GM18951 (cell line): ENCODE data around the gene RBFOX2.

Source experiments
- POLR2A ChIP-seq: IDR thresholded peaks from 4 replicates; pipeline ENCODE4 v1.6.1; 2011; ENCODE audit warnings: mild to moderate bottlenecking; ENCODE audit not compliant: insufficient read length, insufficient read depth; ENCODE audit errors: extremely low read depth
- in situ Hi-C: fragments of 300-500 bp; cut with MboI; formaldehyde crosslinking; loops from one replicate; pipeline ENCODE4 v1.12.0; 2022; ENCODE audit warnings: low sequenced_read_pairs, mixed read lengths, inconsistent platforms; ENCODE audit not compliant: unreplicated experiment

The RBFOX2 gene

DNA sequence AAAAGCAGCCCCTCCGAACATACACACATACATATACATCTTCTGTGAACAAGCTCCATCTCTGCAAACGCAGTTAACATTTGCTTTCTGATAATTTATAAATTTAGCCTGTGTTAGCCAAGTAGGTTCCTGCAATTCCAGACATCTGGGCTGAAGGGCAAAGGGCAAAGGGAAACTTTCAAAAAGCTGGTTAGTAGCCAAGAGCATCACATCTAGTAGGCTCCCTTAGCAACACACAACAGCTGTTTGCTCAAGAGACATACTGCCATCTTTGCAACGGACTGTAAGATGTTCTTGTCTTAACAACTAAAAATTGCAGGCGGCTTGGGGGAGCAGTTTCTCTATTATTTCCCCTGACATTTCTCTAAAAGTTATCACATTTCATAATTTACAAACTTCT is 134.9 kb downstream of the RBFOX2 start:
- in situ Hi-C loops: no loop called here
- no peak for TF ChIP-seq POLR2A

DNA sequence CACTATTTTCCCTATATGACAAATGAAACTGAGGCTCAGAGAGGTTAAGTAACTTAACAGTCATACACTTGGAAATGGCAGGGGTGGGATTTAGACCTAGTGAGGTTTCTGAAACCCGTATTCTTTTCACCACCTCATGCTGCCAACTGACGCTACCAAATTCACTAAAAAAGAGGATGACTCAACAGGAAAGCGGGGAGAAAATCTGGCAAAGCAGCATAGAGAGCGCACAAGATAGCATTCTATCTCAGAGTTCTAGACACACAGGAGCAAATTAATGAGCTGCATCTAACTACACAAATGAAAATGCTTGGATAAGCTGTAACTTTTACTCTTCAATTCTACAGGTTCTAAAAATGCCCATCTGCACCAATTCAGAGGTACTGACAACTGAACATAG is 136.4 kb downstream of the RBFOX2 start:
- in situ Hi-C loops: no loop called here
- TF ChIP-seq POLR2A: no peak

DNA sequence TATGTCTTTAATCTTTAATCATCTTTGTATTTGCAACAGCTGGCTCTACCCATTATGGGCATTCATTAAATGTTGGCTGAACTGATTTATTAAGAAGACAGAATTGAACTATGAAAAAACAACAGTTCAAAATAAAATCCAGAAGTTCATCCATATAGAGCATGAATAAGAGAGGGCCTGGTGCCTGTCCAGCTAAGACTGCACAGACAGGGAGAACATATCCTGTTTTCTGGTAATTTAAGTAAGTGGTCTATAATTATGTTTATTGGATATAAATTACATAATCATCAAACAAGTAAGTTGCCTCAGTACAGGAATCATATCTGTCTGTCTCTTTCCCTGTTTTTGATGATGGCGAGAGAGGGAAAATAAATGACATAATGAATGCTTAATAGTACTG is 137.2 kb downstream of the RBFOX2 start:
- no peak for TF ChIP-seq POLR2A
- in situ Hi-C loops: no loop called here

DNA sequence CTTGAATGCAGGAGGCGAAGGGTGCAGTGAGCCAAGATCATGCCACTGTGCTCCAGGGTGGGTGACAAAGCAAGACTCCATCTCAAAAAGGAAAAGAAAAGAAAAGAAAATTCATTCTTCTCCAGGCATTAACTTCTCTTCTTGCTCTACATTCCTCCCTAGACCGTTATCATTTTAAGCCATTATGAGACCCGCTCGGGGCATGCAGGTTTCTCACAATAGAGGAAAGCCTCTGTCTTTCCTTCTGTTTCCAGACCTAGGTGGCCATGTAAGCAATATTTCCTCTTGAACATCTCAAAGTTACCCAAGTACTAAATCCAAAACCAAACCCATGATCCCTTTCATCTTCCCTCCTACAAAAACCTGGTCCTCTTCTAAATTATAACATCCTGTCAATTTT is 139.6 kb downstream of the RBFOX2 start:
- in situ Hi-C loops: no loop called here
- TF ChIP-seq POLR2A: no peak

DNA sequence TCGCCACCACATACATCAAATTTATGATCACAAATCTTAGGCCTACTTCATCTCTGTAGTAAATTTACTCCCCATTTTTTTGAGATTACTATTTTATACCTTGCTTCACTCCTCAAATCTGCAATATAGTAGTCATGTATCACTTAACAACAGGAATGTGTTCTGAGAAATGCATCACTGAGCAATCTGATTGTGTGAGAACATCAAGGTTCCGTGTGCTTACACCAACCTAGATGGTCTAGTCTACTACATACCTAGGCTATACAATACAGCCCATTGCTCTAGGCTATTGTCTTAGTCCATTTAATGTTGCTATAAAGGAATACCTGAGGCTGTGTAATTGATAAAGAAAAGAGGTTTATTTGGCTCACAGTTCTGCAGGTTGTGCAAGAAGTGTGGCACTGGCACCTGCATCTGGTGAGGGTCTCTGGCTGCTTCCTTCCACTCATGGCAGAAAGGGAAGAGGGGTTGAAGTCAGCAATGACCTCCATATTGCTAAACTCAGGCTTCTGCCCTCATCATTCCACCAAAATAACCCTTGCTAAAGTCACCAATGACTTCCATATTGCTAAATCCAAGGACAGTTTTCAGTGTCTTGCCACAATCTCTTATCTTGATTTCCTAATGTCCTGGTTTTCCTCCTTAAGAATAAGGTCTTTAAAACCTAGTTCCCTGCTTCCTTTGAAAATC is 140.3 kb downstream of the RBFOX2 start:
- no peak for TF ChIP-seq POLR2A
- in situ Hi-C loops: no loop called here

DNA sequence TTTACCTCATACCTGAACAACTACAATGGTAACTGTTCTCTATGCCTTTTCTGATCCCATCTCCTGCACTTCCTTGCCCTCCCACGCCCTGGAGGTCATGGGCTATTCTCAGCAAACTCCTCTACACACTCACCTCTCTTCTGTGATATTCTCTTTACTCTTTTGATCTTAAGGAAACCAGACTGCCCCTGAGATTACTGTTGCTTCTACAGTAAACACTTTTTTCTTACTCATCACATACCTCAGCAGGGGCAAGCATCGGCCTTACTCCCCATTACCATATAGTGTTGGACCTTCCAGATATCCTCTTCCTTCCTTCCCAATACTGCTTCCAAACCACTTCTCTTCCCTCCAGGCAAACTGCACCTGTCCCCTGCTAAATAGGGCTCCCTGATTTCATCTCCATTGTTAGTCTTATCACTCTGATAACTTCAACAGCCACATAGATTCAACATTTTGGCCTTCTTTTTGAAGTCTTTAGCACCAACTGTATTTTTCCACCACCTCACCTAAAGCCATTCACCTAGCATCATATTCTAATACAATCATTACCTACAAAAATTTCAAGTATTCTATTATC is 141.2 kb downstream of the RBFOX2 start:
- TF ChIP-seq POLR2A: no peak
- in situ Hi-C loops: no loop called here

DNA sequence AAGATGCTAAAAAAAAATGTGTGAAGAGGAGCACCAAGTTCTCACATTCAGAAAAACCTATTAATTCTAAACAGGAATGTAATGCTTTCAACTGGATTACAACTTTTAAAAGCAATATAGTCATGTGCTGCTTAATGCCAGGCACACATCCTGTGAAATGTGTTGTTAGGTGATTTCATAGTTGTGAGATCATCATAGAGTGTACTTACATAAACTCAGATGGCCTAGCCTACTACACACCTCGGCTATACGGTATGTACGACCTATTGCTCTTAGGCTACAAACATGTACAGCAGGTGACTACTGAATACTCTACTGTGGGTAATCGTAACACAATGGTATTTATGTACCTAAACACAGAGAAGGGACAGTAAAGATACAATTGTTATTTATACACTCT is 142.3 kb downstream of the RBFOX2 start:
- in situ Hi-C loops: no loop called here
- TF ChIP-seq POLR2A: no peak

DNA sequence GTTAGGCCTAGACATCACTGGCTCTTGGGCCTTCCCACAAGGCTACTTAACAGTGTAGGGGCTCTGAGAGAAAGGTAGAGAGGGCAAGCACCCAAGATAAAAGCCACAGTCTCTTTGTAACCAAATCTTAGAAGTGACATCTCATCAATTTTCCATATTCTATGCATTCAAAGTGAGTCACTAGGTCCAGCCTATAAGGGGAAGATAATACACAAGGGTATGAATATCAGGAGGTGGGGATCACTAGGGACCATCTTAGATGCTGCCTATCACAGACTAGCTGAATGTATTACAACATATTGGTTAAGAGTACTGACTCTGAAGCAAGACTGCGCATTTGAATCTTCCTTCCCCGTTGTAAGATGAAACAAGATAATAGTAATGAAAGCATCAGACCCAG is 144.1 kb downstream of the RBFOX2 start:
- in situ Hi-C loops: no loop called here
- TF ChIP-seq POLR2A: no peak

DNA sequence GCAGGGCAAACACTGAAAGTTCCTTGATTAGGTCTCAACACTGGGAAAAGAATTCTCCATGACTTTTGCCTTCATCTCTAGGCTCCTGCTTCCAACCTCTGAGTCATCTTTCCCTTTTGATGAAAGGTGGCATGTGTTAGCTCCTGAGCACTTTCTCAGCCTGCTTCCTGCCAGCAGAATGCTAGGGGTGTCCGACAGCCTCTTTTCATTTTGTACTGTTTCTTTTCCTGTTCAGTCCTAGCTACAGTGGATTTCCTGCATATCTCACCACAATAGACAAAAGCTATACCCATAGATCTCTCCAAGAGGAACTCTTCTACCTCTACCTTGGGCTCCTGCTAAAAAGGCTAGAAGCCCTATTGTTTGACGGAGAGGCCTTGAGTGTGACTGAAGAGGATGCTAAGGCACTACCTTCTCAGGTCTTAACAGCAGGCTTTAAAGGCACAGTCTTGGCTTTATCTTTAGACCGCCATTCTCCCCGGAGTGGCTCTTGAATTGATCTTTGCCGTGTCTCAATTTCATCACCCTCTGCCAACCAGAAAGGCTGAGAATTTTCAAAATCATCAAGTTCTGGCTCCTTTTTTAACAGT is 145.5 kb downstream of the RBFOX2 start:
- TF ChIP-seq POLR2A: no peak
- in situ Hi-C loops: no loop called here

DNA sequence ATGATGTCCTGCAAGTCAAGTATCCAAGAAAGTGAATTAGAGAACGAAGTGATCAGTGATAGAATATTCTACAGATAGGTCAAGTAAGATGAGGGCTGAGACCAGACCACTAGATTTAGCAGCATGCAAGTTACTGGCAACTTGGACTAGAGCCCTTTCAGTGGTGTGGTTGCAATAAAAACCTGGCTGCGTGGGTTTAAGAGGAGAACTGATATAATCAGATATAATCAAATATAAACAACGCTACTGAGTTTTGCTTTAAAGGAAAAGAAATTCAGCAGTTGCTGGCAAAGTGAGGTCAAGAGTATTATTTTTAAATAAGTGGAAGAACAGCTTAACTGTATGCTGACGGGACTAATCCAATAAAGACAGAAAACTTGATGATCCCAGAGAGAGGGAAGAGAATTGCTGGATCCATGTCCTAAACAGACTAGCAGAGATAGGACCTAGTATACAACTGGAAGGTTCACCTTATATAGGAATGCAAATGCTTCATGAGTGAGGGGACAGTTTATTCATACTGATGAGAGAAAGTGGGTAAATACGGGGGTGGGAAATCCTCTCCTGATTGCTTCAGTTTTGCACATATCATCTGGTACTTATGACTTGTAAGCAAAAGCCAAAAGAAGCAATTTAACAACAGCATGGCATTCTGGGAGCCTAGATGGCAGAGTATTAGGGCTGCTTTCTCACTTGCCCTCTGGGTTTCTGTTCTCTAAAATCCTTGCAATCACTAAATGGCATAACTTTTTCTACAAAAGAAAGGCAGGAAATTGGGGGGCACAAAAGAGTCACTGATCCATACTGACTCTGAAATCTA is 146.2 kb downstream of the RBFOX2 start:
- no peak for TF ChIP-seq POLR2A

DNA sequence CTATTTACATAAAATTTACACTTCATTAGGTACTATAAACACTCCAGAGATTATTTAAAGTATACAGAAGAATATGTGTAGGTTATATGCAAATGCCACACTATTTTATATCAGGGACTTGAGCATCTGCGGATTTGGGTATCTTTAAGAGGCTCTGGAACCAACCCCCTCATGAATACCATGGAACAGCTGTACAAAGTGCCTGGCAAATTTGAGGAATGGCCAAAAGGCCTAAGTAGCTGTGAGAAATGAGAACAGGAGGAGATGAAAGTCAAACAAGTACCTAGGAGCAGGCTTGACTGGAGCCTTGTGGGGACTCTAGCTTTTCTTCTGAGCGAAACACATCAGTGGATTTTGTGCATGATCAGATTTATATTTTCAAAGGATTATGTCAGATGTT is 149.3 kb downstream of the RBFOX2 start:
- no peak for TF ChIP-seq POLR2A
- in situ Hi-C loops: no loop called here

More for the DNA sequence above, 146.2 kb downstream of the RBFOX2 start:
- in situ Hi-C loops: no loop called here

DNA sequence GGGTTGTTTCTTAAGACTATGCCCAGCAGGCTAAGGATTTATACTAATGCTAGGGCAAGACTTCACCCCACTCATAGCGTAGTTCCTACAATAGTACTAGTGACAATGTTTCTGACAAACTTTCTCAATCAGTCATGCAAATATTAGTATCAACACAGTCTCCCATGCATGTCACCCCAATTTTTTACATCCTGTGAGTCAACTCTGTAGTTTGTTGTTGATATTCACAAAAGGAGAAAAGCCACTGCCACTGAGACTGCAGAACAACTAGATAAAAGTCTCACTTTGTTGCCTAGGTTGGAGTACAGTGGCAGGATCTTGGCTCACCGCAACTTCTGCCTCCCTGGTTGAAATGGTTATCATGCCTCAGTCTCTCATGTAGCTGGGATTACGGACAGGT is 155.2 kb downstream of the RBFOX2 start:
- in situ Hi-C loops: no loop called here
- TF ChIP-seq POLR2A: no peak

DNA sequence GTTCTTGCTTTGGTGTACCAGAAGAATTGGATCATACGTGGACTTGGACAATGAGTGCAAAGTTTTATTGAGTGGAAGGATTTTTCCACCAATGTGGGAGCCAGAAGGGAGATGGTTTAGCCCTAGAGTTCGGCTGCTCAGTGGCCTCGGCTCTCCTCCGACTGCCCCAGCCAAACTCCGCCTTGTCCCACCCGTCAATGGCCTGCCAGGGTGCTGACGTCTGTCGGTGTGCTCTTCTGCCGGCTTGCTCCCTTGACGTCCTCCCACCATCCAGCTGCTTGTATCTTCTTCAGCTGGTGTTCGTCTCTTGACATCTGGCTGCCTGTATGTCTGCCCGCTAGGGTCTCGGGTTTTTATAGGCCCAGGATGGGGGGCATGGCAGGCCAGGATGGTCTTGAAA is 156.2 kb downstream of the RBFOX2 start:
- TF ChIP-seq POLR2A: no peak
- in situ Hi-C loops: no loop called here

DNA sequence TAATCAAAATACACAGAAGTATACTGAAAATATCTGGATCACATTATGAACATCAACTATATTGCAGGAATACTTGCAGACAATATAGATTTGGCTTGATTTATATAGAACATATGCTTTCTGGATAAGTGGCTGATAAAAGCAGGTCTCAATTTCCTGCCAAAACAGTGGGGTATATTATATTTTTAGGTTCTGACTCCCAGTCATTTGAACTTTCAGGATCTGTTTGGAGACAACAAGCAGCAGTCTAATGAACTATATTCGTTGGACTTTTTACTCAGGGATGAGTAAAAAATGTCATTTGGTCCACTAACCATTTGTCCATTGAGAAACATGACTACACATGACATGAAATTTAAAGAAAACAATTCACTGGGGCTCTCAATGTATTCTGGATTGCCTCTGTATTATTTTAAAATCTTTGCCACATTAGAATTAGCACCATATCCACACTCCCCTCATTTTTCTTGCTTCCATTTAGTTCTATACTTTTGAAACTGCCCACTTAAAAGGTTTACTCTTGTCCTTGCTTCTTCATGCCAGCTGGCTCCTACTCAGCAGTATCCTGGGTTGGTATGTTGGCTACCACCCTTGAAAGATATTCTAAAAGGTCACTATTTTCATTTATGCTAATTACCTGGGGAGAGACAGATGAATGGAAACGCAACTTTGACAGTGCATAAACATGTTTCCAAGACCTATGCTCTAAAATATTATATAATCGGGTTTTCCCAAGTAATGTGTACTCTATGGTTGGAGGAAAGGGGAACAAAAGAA is 157.9 kb downstream of the RBFOX2 start:
- in situ Hi-C loops: no loop called here
- no peak for TF ChIP-seq POLR2A
